Breast epithelium (tissue), 4 donors: ENCODE measurements around the gene TEX261. TPM values are rescaled to one million over a fixed set of nuclear protein-coding genes. Genes with fewer than 3 reads are reported as not detected.
"Not testable (repeated sequence)": the region's sequence is repeated elsewhere in the genome, so short reads cannot be mapped to it uniquely, and the experiment has no call there.

Source experiments
- DNase-seq, 2 donors: peaks; one replicate each; pipeline ENCODE4 v3.0.0-alpha.2; 2019; ENCODE audit warnings: low spot score in 2 of 2
- H3K27ac ChIP-seq, 2 donors: fragments of 200-600 bp; sonication (generic) in 1 of 2; one replicate each; pipeline ENCODE4 v1.5.1; 2016 to 2019; ENCODE audit warnings: mild to moderate bottlenecking in 1 of 2
- H3K27me3 ChIP-seq, 2 donors: fragments of 200-600 bp; sonication (generic) in 1 of 2; one replicate each; pipeline versions ENCODE4 v1.5.1 to v1.6.0; 2017 to 2019; ENCODE audit warnings: control low read depth in 1 of 2, mild to moderate bottlenecking in 1 of 2
- H3K36me3 ChIP-seq: fragments of 200-600 bp; one replicate; pipeline ENCODE4 v1.5.1; 2019
- H3K4me1 ChIP-seq, 2 donors: fragments of 200-600 bp; sonication (generic); one replicate each; pipeline ENCODE4 v1.5.1; 2016 to 2019; ENCODE audit warnings: control low read depth in 1 of 2
- H3K4me3 ChIP-seq, 3 donors: fragments of 200-600 bp; sonication (generic); 1 replicate in 2 of 3; 2 replicates in 1 of 3; pipeline ENCODE4 v1.5.1; 2016 to 2019; ENCODE audit warnings: mild to moderate bottlenecking in 3 of 3, moderate library complexity in 2 of 3
- H3K9me3 ChIP-seq, 2 donors: fragments of 200-600 bp; sonication (generic) in 1 of 2; one replicate each; pipeline ENCODE4 v1.5.1; 2016 to 2019; ENCODE audit warnings: control low read depth in 1 of 2
- POLR2A ChIP-seq: fragments of 450-650 bp; IDR thresholded peaks from one replicate; pipeline ENCODE4 v1.6.1; 2016; ENCODE audit warnings: antibody characterized with exemption, mild to moderate bottlenecking, moderate library complexity
- POLR2AphosphoS5 ChIP-seq, 3 donors: sonication (generic); formaldehyde crosslinking; IDR thresholded peaks; one replicate each; pipeline ENCODE4 v1.6.1; 2017; ENCODE audit warnings: antibody characterized with exemption in 3 of 3
- intact Hi-C: fragments of 100-400 bp; cut with DNase I; formaldehyde crosslinking; loops from one replicate; pipeline ENCODE4 v1.15.1; 2023; ENCODE audit warnings: low total_unique reads
- total RNA-seq, 3 donors: library from RNA; depleted of rRNA; stranded (reverse); fragments of >200 nt; gene quantifications; one replicate each; pipeline ENCODE4 v1.1.0, GENCODE V29; 2016
- TF ChIP-seq, protein P1 (sequence below), 3 donors: fragments of 450-650 bp; IDR thresholded peaks; one replicate each; pipeline ENCODE4 v1.5.1; 2016 to 2017; ENCODE audit warnings: antibody characterized with exemption in 3 of 3, mild to moderate bottlenecking in 3 of 3, moderate library complexity in 3 of 3

TEX261 gene
- total RNA-seq, result 10 to 100 TPM; 39.5 to 48.8 (median 40.0) TPM

DNA sequence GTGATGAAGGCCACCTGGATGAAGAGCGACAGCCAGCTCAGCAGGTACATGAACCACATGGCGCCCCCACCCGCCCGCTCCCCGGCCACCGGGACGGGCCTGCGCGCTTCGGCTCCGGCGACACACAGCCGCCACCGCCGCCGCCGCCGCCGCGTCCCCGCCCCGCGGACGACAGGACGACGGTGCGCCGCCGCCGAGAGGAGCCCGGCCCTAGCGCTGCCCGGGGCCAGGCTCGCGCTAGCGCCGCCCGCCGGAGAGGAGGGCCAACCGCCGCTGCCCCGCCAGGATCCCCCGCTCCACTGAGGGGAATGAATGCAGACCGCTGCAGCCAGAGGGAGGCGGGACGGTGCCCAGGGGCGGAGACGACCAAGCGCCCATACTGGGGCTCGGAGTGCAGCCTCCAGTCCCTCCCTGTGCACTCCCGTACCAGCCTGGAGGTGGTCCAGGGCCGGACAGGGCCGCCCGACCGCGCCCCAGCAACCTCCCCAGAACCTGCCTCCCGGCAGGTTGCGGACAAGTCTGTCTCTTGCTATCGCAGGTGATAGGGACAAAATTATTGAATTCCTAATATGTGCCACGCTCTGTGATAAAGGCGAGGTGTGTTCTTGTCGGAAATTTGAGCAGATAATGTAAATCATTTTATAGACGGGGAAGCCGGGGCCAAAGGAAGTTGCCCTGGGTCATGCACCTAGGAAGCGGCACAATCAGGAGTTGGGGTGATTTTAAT is at the start of gene TEX261:
Gene TEX261, minus strand, starts transcription at position 175 of the 727 bp plus-strand sequence. Its CDS starts 116 bp downstream, at position 59.
- Histone ChIP-seq H3K4me3 (peak within 1 kb of the TSS; percentile 84 to 100 (median 85)), H3K36me3 (no peaks in the 10 kb centered on the region), H3K4me1 (peaks cover 2 to 9% of the 10 kb centered on the region in 2 donors), H3K27ac (peak within 1 kb of the TSS; percentile 88 to 89), H3K9me3 (no peaks in the 10 kb centered on the region), H3K27me3 (no peaks in the 10 kb centered on the region)
- DNase-seq, result peak; percentile 76 to 84
- intact Hi-C loops, result no loop called here
- TF ChIP-seq POLR2AphosphoS5 (IDR thresholded peaks at IDR 0.05) (peak in 1 of 3 donors; percentile 32), POLR2A (no peak)
- TF ChIP-seq, protein P1, sequence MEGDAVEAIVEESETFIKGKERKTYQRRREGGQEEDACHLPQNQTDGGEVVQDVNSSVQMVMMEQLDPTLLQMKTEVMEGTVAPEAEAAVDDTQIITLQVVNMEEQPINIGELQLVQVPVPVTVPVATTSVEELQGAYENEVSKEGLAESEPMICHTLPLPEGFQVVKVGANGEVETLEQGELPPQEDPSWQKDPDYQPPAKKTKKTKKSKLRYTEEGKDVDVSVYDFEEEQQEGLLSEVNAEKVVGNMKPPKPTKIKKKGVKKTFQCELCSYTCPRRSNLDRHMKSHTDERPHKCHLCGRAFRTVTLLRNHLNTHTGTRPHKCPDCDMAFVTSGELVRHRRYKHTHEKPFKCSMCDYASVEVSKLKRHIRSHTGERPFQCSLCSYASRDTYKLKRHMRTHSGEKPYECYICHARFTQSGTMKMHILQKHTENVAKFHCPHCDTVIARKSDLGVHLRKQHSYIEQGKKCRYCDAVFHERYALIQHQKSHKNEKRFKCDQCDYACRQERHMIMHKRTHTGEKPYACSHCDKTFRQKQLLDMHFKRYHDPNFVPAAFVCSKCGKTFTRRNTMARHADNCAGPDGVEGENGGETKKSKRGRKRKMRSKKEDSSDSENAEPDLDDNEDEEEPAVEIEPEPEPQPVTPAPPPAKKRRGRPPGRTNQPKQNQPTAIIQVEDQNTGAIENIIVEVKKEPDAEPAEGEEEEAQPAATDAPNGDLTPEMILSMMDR (IDR thresholded peaks at IDR 0.05), result peak in 1 of 3 donors; percentile 53

DNA sequence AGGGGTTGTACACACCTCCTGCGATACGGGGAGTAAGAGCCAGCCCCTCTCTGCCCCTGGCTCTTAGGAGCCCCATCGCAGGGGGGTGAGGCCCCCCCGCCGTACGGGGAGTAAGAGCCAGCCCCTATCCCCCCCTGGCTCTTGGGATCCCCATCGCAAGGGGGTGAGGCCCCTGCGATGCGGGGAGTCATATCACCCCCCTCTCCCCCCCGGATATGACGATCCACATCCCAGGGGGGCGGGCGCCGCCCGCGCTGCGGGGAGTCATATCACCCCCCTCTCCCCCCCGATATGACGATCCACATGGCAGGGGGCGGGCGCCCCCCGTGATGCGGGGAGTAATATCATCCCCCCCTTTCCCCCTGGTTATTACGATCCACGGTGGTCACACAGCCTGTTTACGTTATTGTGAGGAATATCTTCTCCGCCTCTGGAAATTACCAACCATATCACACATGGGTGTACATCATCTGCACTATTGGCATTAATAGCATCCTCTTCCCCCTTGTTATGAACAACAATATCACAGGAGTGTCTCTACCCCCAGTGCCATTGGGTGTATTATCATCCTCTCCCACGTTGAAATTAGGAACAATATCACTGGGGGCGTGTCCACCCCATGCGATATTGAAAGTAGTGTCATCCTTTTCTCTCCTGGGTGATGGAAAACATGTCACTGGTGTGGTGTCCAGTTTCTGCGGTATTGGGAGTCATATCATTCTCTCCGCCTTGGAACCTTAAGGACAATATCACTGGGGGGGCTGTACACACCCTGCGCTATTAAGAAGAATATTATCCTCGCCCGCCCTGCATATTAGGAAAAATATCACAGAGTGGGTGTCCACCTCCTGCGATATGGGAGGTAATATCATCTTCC is 49.1 kb upstream of the TEX261 start:
- TF ChIP-seq POLR2A (no peak), POLR2AphosphoS5 (IDR thresholded peaks at IDR 0.05) (no peak)
- TF ChIP-seq, protein P1 (IDR thresholded peaks at IDR 0.05), result no peak
- Histone ChIP-seq H3K27ac (no peak overlapping the region), H3K27me3 (no peaks in the 10 kb centered on the region), H3K4me1 (no peaks in the 10 kb centered on the region), H3K36me3 (no peaks in the 10 kb centered on the region), H3K4me3 (no peak overlapping the region), H3K9me3 (no peaks in the 10 kb centered on the region)
- intact Hi-C loops, result no loop called here
- DNase-seq, result no peak

DNA sequence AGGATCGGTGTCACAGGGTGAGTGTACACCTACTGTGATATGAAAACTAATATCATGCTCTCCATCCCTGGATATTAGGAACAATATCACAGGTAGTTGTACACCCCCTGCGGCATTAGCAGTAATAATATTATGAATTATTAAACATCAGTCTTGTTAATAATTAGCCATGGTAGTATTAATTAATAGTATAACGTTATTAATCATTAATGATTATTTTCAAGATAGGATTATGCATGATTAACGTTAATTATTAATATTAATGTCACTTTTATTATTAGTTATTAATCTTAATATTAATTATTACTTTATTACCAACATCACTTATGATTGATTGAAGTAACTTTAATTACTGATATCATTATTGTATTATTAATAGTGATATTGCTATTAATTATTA is 47.6 kb upstream of the TEX261 start:
- Histone ChIP-seq H3K9me3 (no peaks in the 10 kb centered on the region), H3K4me1 (no peaks in the 10 kb centered on the region), H3K27ac (no peak overlapping the region), H3K4me3 (no peak overlapping the region), H3K36me3 (no peaks in the 10 kb centered on the region), H3K27me3 (no peaks in the 10 kb centered on the region)
- no peak for DNase-seq
- intact Hi-C loops, result no loop called here
- no peak for TF ChIP-seq POLR2A
- TF ChIP-seq, protein P1 (IDR thresholded peaks at IDR 0.05), result no peak
- no peak for TF ChIP-seq POLR2AphosphoS5 (IDR thresholded peaks at IDR 0.05)

- H3K4me3 ChIP-seq, H3K36me3 ChIP-seq, DNase-seq, H3K27me3 ChIP-seq, H3K27ac ChIP-seq, H3K9me3 ChIP-seq, intact Hi-C loops, H3K4me1 ChIP-seq: not testable (repeated sequence)
These were observed 41.6 kb upstream of the TEX261 start for GRCh38 chr2:71036296-71036695.

GRCh38 chr2:71023553-71024243 is 29.0 kb upstream of the TEX261 start:
- peak in 1 of 3 donors; percentile 59 for TF ChIP-seq POLR2AphosphoS5 (IDR thresholded peaks at IDR 0.05)
- TF ChIP-seq, protein P1 (IDR thresholded peaks at IDR 0.05), result peak in 2 of 3 donors; percentile 24 to 47
- peak in 1 of 2 donors; percentile 87 for DNase-seq
- H3K36me3 ChIP-seq, H3K9me3 ChIP-seq, H3K4me3 ChIP-seq, intact Hi-C loops, H3K27me3 ChIP-seq, H3K4me1 ChIP-seq: not testable (repeated sequence)
- peak overlapping the region; percentile 19 to 82 for H3K27ac ChIP-seq

DNA sequence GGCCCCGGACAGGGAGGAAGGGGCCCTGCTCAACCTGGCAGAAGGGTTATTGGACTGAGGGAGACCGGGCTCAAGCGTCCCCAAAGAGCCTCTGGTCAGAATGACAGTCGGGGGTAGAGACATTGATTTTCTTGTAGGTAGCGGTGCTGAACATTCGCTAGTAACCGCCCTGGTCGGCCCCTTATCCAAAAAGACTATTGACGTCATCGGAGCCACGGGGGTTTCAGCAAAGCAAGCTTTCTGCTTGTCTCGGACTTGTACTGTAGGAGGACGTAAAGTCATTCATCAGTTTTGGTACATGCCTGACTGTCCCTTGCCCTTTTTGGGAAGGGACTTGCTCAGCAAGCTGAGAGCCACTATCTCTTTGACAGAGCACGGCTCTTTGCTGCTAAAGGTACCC is 26.7 kb upstream of the TEX261 start:
- H3K4me1 ChIP-seq, H3K4me3 ChIP-seq, intact Hi-C loops, DNase-seq, H3K27me3 ChIP-seq, H3K36me3 ChIP-seq, H3K9me3 ChIP-seq, H3K27ac ChIP-seq: not testable (repeated sequence)

- H3K27me3 ChIP-seq, H3K4me3 ChIP-seq, H3K27ac ChIP-seq, DNase-seq, H3K4me1 ChIP-seq, H3K36me3 ChIP-seq, intact Hi-C loops, H3K9me3 ChIP-seq: not testable (repeated sequence)
These were observed 25.3 kb upstream of the TEX261 start for GRCh38 chr2:71019989-71020388.
